Mucosa of rectum (tissue), 2 donors: ENCODE measurements around the gene TPD52L2.

Source experiments
- H3K27ac ChIP-seq, 2 donors: one replicate each; pipeline ENCODE4 v1.7.0; 2013; ENCODE audit warnings: inconsistent platforms in 2 of 2, low read depth in 2 of 2, low read length in 2 of 2
- H3K27me3 ChIP-seq, 2 donors: one replicate each; pipeline ENCODE4 v1.7.0; 2013; ENCODE audit warnings: low read length in 2 of 2; ENCODE audit not compliant: control insufficient read depth in 2 of 2, insufficient read depth in 2 of 2
- H3K36me3 ChIP-seq, 2 donors: one replicate each; pipeline ENCODE4 v1.7.0; 2013; ENCODE audit warnings: low read length in 2 of 2; ENCODE audit not compliant: control insufficient read depth in 2 of 2, insufficient read depth in 2 of 2
- H3K4me1 ChIP-seq, 2 donors: one replicate each; pipeline ENCODE4 v1.7.0; 2013; ENCODE audit warnings: low read length in 2 of 2, mild to moderate bottlenecking in 1 of 2; ENCODE audit not compliant: control insufficient read depth in 2 of 2, insufficient read depth in 2 of 2
- H3K4me3 ChIP-seq, 2 donors: one replicate each; pipeline ENCODE4 v1.7.0; 2013; ENCODE audit warnings: low read length in 2 of 2
- H3K9ac ChIP-seq, 2 donors: one replicate each; pipeline ENCODE4 v1.7.0; 2013; ENCODE audit warnings: low read length in 2 of 2, low read depth in 1 of 2, mild to moderate bottlenecking in 1 of 2
- H3K9me3 ChIP-seq, 2 donors: one replicate each; pipeline ENCODE4 v1.7.0; 2013; ENCODE audit warnings: low read length in 2 of 2; ENCODE audit not compliant: control insufficient read depth in 2 of 2
- donor health status: healthy.
- donor health status: Normal muscosa, but diverticular disease.

TPD52L2 gene

DNA sequence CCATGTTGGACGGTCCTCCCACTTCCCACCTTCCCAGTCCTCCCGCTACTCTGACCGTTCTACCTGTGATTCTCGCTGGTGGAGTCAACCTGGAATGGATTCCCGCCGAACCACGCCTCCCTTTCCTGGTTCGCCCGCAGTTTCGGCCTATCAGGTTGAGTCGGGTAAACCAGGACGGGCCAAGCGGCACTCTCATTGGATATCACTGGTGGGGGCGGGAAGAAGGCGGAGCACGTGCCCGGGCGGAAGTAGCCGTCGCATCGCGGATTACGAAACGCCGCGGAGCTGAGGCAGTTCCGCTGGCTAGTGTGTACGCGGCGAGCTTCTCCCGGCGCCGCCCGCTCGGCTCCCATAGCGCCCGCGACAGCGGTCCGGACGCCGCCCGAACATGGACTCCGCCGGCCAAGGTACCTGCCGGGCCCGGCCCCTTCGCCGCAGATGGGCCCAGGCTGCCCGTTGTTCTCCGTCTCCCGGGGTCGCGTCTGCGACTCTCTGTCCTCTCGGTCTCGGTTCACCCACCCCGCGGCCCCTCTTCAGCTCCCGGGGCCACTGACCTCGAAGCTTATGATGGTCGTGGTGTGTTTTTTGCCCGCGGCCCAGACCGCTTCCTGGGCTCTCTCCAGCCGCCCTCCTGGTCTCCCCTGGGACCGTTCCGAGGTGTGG lies at the start of gene TPD52L2:
Gene TPD52L2, plus strand, starts transcription at position 293 of the 663 bp plus-strand sequence. Its CDS starts 96 bp downstream, at position 389.
- H3K27ac ChIP-seq: peak within 1 kb of the TSS; percentile 94 to 95
- peaks cover 16 to 17% of the 10 kb centered on the region in 2 donors for H3K4me1 ChIP-seq
- peak within 1 kb of the TSS; percentile 94 for H3K9ac ChIP-seq
- no peaks in the 10 kb centered on the region for H3K27me3 ChIP-seq
- no peaks in the 10 kb centered on the region for H3K9me3 ChIP-seq
- peak within 1 kb of the TSS; percentile 88 to 89 for H3K4me3 ChIP-seq
- peaks cover 19 to 24% of the 10 kb centered on the region in 2 donors for H3K36me3 ChIP-seq

- Histone ChIP-seq H3K9ac (no peak overlapping the region), H3K4me1 (peaks cover 0 to 7% of the 10 kb centered on the region in 2 donors), H3K36me3 (no peaks in the 10 kb centered on the region), H3K27ac (peak overlapping the region in 1 of 2 donors; percentile 4), H3K27me3 (no peaks in the 10 kb centered on the region), H3K4me3 (no peak overlapping the region), H3K9me3 (no peaks in the 10 kb centered on the region)
Measured at GRCh38 chr20:63815615-63816253, 49.3 kb upstream of the TPD52L2 start.

DNA sequence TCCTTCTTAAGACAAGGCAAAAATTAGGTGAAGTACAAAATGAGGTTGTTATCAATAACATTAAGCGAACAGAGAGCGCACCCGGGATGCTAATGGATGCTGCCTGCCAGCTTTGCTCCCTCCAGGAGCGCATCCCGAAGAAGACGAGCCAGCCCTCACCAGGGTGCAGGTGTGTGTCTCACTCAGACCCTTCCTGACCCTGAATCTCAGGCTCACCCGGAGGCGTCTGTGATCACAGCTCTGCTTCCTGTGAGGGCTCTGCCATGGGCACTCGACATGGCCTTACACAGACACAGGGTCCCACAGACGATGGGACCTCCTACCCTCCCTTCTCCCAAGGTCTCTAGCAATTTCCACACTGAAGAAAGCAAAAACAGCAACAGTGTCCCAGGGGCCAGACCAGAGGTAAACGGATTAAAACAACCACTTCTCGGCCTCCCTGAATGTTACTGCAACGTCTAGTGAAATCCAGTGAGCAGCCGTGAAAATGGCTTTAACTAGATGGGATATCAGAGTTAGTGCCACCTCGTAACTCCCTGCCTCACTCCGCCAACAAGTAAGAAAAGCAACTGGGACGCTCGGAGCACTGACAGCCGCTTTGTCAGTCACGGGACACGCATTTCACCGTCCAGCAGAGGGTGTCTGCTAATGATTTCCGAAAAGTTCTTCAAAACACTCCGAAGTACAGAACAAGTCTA lies 45.7 kb upstream of the TPD52L2 start:
- Histone ChIP-seq H3K4me1 (peaks cover 0 to 7% of the 10 kb centered on the region in 2 donors), H3K4me3 (peak overlapping the region; percentile 19 to 49), H3K27me3 (peaks cover 0 to 3% of the 10 kb centered on the region in 2 donors), H3K36me3 (no peaks in the 10 kb centered on the region), H3K27ac (no peak overlapping the region), H3K9ac (no peak overlapping the region), H3K9me3 (no peaks in the 10 kb centered on the region)

DNA sequence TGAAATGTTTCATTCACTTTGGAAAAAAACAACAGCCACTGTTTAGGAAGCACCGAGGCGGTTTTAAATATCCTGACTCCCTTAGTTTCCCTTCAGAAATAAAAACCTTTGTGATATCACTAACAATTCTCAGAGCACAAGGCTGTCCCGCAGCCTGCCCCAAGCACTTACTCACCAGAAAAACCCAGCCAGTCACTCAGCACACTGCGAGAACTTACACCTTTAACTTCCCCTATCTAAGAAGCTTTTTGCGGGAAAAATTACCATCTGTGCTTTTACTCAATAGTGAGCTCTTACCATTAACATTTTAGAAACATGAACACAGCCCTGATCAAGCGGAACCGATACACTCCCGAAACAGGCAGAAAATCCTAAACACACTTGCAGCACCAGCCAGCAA lies 43.3 kb upstream of the TPD52L2 start:
- Histone ChIP-seq H3K27me3 (peaks cover 2 to 3% of the 10 kb centered on the region in 2 donors), H3K4me1 (peaks cover 0 to 5% of the 10 kb centered on the region in 2 donors), H3K4me3 (no peak overlapping the region), H3K9me3 (no peaks in the 10 kb centered on the region), H3K9ac (no peak overlapping the region), H3K27ac (no peak overlapping the region), H3K36me3 (no peaks in the 10 kb centered on the region)

GRCh38 chr20:63822276-63822696 lies 42.8 kb upstream of the TPD52L2 start:
- no peaks in the 10 kb centered on the region for H3K9me3 ChIP-seq
- peaks cover 3% of the 10 kb centered on the region in 2 donors for H3K27me3 ChIP-seq
- no peak overlapping the region for H3K4me3 ChIP-seq
- H3K27ac ChIP-seq: no peak overlapping the region
- no peak overlapping the region for H3K9ac ChIP-seq
- peaks cover 0 to 5% of the 10 kb centered on the region in 2 donors for H3K4me1 ChIP-seq
- no peaks in the 10 kb centered on the region for H3K36me3 ChIP-seq

- Histone ChIP-seq H3K4me1 (peaks cover 2 to 5% of the 10 kb centered on the region in 2 donors), H3K36me3 (no peaks in the 10 kb centered on the region), H3K9ac (no peak overlapping the region), H3K27me3 (peaks cover 4 to 15% of the 10 kb centered on the region in 2 donors), H3K9me3 (no peaks in the 10 kb centered on the region), H3K27ac (peak overlapping the region in 1 of 2 donors; percentile 9), H3K4me3 (no peak overlapping the region)
Measured at GRCh38 chr20:63823691-63824311, 41.3 kb upstream of the TPD52L2 start.

- H3K4me1 ChIP-seq: peaks cover 0 to 2% of the 10 kb centered on the region in 2 donors
- no peak overlapping the region for H3K27ac ChIP-seq
- no peak overlapping the region for H3K4me3 ChIP-seq
- H3K27me3 ChIP-seq: peaks cover 17 to 27% of the 10 kb centered on the region in 2 donors
- no peaks in the 10 kb centered on the region for H3K9me3 ChIP-seq
- no peak overlapping the region for H3K9ac ChIP-seq
- H3K36me3 ChIP-seq: no peaks in the 10 kb centered on the region
Measured at GRCh38 chr20:63825331-63826118, 39.5 kb upstream of the TPD52L2 start.

- Histone ChIP-seq H3K36me3 (no peaks in the 10 kb centered on the region), H3K27ac (no peak overlapping the region), H3K9ac (no peak overlapping the region)
Measured at GRCh38 chr20:63826753-63827152, 38.3 kb upstream of the TPD52L2 start.

GRCh38 chr20:63828124-63828523 lies 36.9 kb upstream of the TPD52L2 start:
- Histone ChIP-seq H3K27ac (no peak overlapping the region), H3K4me1 (peaks cover 0 to 13% of the 10 kb centered on the region in 2 donors)

More at GRCh38 chr20:63826753-63827152, 38.3 kb upstream of the TPD52L2 start:
- H3K27me3 ChIP-seq: peaks cover 17 to 27% of the 10 kb centered on the region in 2 donors
- no peaks in the 10 kb centered on the region for H3K9me3 ChIP-seq
- no peak overlapping the region for H3K4me3 ChIP-seq
- peaks cover 0 to 5% of the 10 kb centered on the region in 2 donors for H3K4me1 ChIP-seq

More at GRCh38 chr20:63828124-63828523, 36.9 kb upstream of the TPD52L2 start:
- Histone ChIP-seq H3K27me3 (peaks cover 17 to 24% of the 10 kb centered on the region in 2 donors), H3K9ac (no peak overlapping the region), H3K36me3 (no peaks in the 10 kb centered on the region), H3K4me3 (no peak overlapping the region), H3K9me3 (no peaks in the 10 kb centered on the region)
